Panc1 (cell line): Measurements from ENCODE around the gene METTL26. TPM values are rescaled to one million over a fixed set of nuclear protein-coding genes. Genes with fewer than 3 reads are reported as not detected.

Experiments used
- ATAC-seq: fragments of 200-7000 bp; cut with Tn5 transposase; 2 replicates; pipeline ENCODE4 v1.9.1; 2020; ENCODE audit warnings: mild to moderate bottlenecking, moderate library complexity
- BruUV-seq: library from RNA; stranded (reverse); fragments of 400-500 nt; replicated peaks from 2 replicates; lab custom pipeline; 2021; lab: Mats Ljungman, UMichigan
- CTCF ChIA-PET: fragments of 300-600 bp; sonication (Branson Sonifier 250); formaldehyde crosslinking; loops from one replicate; lab custom pipeline; 2022; ENCODE audit warnings: antibody characterized with exemption; lab: Charles Lee
- POLR2A ChIA-PET: fragments of 300-600 bp; sonication (Branson Sonifier 250); formaldehyde crosslinking; loops from one replicate; lab custom pipeline; 2022; ENCODE audit warnings: antibody characterized with exemption; lab: Charles Lee
- DNase-seq: peaks from one replicate; pipeline ENCODE4 v3.0.0-alpha.2; 2010; ENCODE audit warnings: low read depth, low spot score
- H3K27ac ChIP-seq: 2 replicates; pipeline ENCODE4 v1.5.1; 2011; ENCODE audit warnings: mild to moderate bottlenecking, low read length, inconsistent platforms
- H3K27me3 ChIP-seq: fragments of 200-500 bp; sonication (Bioruptor generic); 2 replicates; pipeline ENCODE4 v1.6.0; 2014; ENCODE audit warnings: low read length, inconsistent platforms; ENCODE audit not compliant: control insufficient read depth, insufficient read depth
- H3K36me3 ChIP-seq: fragments of 200-500 bp; sonication (Bioruptor generic); 2 replicates; pipeline ENCODE4 v1.5.1; 2014; ENCODE audit warnings: inconsistent platforms, mild to moderate bottlenecking, low read length, moderate library complexity; ENCODE audit not compliant: control insufficient read depth, insufficient read depth
- H3K4me1 ChIP-seq: 2 replicates; pipeline ENCODE4 v1.5.1; 2011; ENCODE audit warnings: inconsistent platforms, mild to moderate bottlenecking, low read length, moderate library complexity; ENCODE audit not compliant: control insufficient read depth, insufficient read depth
- H3K4me3 ChIP-seq, 2 experiments: 2 replicates each; pipeline ENCODE4 v1.5.1; 2011 to 2012; ENCODE audit warnings: low read depth in 2 of 2, low read length in 2 of 2, mild to moderate bottlenecking in 2 of 2, inconsistent platforms in 1 of 2, moderate library complexity in 1 of 2
- H3K9me3 ChIP-seq: fragments of 200-500 bp; sonication (Bioruptor generic); 2 replicates; pipeline ENCODE4 v1.5.1; 2014; ENCODE audit warnings: low read depth, mild to moderate bottlenecking, inconsistent platforms, low read length, moderate library complexity; ENCODE audit not compliant: control insufficient read depth, insufficient read depth
- CTCF ChIP-seq: fragments of 450-650 bp; IDR thresholded peaks from 2 replicates; pipeline ENCODE4 v1.5.1; 2017; ENCODE audit warnings: mild to moderate bottlenecking
- POLR2AphosphoS5 ChIP-seq: IDR thresholded peaks from 2 replicates; pipeline ENCODE4 v1.6.1; 2012; ENCODE audit warnings: mild to moderate bottlenecking, low read depth, low read length, moderate library complexity
- REST ChIP-seq, 2 experiments: IDR thresholded peaks; 2 replicates each; pipeline ENCODE4 v1.6.1; 2011 to 2012; ENCODE audit warnings: low read depth in 2 of 2, control low read depth in 1 of 2, low read length in 1 of 2, mild to moderate bottlenecking in 1 of 2, moderate library complexity in 1 of 2; ENCODE audit not compliant: insufficient read depth in 1 of 2
- SIN3A ChIP-seq: IDR thresholded peaks from 2 replicates; pipeline ENCODE4 v1.6.1; 2012; ENCODE audit warnings: low read depth, mild to moderate bottlenecking, low read length, moderate library complexity, borderline replicate concordance; ENCODE audit not compliant: insufficient read depth
- TCF7L2 ChIP-seq: IDR thresholded peaks from 2 replicates; pipeline ENCODE4 v1.6.1; 2011; ENCODE audit warnings: mild to moderate bottlenecking, low read depth, low read length, inconsistent platforms
- in situ Hi-C: cut with HindIII; loops from 2 replicates; pipeline ENCODE4 v1.10.0; 2016; ENCODE audit warnings: low sequenced_read_pairs, low pct_unique_long_range_greater_than_20kb
- intact Hi-C: fragments of 100-400 bp; cut with micrococcal nuclease; formaldehyde crosslinking; loops from one replicate; pipeline ENCODE4 v1.10.0; 2022; ENCODE audit not compliant: unreplicated experiment
- total RNA-seq: library from RNA; stranded (reverse); gene quantifications from one replicate; pipeline ENCODE4 v1.2.1, GENCODE V29; 2021; ENCODE audit not compliant: unreplicated experiment

Gene METTL26
- total RNA-seq, 1 experiment from 2014 or later = 91.8 TPM

GRCh38 chr16:684071-684794, 48.1 kb upstream of the METTL26 start, which contains the start of gene JMJD8:
Gene JMJD8 (minus strand): TSS chr16:684334. CDS start chr16:684319, 15 bp downstream.
- no peaks in the 10 kb centered on the region for H3K27me3 ChIP-seq
- no TSS peak for BruUV-seq
- in situ Hi-C loops (no loop called here), intact Hi-C loops (loop anchor here (10.0 kb wide), 1 partner anchor 1091 kb away; the partner anchor contains the start of genes EME2, MRPS34 and NME3)
- H3K9me3 ChIP-seq = no peaks in the 10 kb centered on the region
- ChIA-PET POLR2A (no interaction called here), CTCF (no interaction called here)
- H3K4me1 ChIP-seq = peaks cover 19% of the 10 kb centered on the region
- H3K36me3 ChIP-seq = peaks cover 5% of the 10 kb centered on the region; the same call in 1 of the 2 replicates
- peak; percentile 73 for ATAC-seq
- DNase-seq = no peak
- peak within 1 kb of the TSS; percentile 87 for H3K27ac ChIP-seq
- TF ChIP-seq SIN3A = peak; percentile 76; the same call in 1 of the 2 replicates
- peak; percentile 92 for TF ChIP-seq POLR2AphosphoS5
- 0 out of 4 replicates have a peak, but pooled peaks of 1 of the 2 experiments have one; percentile 8 for TF ChIP-seq REST (IDR thresholded peaks at IDR 0.05; ENCODE audit: insufficient read depth in 1 of 2, low read depth in 2 of 2, low read length in 1 of 2)
- TF ChIP-seq CTCF = no peak
- peak within 1 kb of the TSS; percentile 66 to 71 for H3K4me3 ChIP-seq

GRCh38 chr16:683396-684070, 47.4 kb upstream of the METTL26 start:
- in situ Hi-C loops (no loop called here), intact Hi-C loops (loop anchor here (10.0 kb wide), 1 partner anchor 1091 kb away; the partner anchor contains the start of genes EME2, MRPS34 and NME3)
- DNase-seq (no peak), ATAC-seq (peak; percentile 7)
- ChIA-PET POLR2A (no interaction called here), CTCF (no interaction called here)
- Histone ChIP-seq H3K27ac (peak overlapping the region; percentile 87), H3K4me1 (peaks cover 18% of the 10 kb centered on the region), H3K36me3 (peaks cover 5% of the 10 kb centered on the region; the same call in 1 of the 2 replicates), H3K4me3 (peak overlapping the region; percentile 66 to 71), H3K9me3 (no peaks in the 10 kb centered on the region), H3K27me3 (no peaks in the 10 kb centered on the region)
- TF ChIP-seq TCF7L2 (no peak), CTCF (no peak), REST (IDR thresholded peaks at IDR 0.05; ENCODE audit: insufficient read depth in 1 of 2, low read depth in 2 of 2, low read length in 1 of 2) (no peak), POLR2AphosphoS5 (no peak), SIN3A (no peak)
- no TSS peak for BruUV-seq
